ENCODE results near the gene SCGN.

SCGN gene

GRCh38 chr6:25710287-25710686 is 58.3 kb downstream of the SCGN start:
- no peak for TF ChIP-seq MAX (IDR thresholded peaks at IDR 0.05)
- TF ChIP-seq CEBPB (IDR thresholded peaks at IDR 0.05), result no peak
- TF ChIP-seq FOXM1 (IDR thresholded peaks at IDR 0.05; ENCODE audit: borderline replicate concordance, low read depth), result no peak
- no peak for TF ChIP-seq YY1 (IDR thresholded peaks at IDR 0.05; ENCODE audit: low read depth)
- no peak for TF ChIP-seq RAD21 (IDR thresholded peaks at IDR 0.05; ENCODE audit: low read depth)
- no peak for TF ChIP-seq CREB1 (IDR thresholded peaks at IDR 0.05; ENCODE audit: low read depth)
- no peak for TF ChIP-seq USF1 (IDR thresholded peaks at IDR 0.05)
- no peak for TF ChIP-seq REST (IDR thresholded peaks at IDR 0.05; ENCODE audit: low read depth)
- TF ChIP-seq EGR1 (IDR thresholded peaks at IDR 0.05), result no peak
- TF ChIP-seq NFIC (IDR thresholded peaks at IDR 0.05), result no peak
- no peak for TF ChIP-seq TEAD4 (IDR thresholded peaks at IDR 0.05)
- no peak for TF ChIP-seq TAF1 (IDR thresholded peaks at IDR 0.05; ENCODE audit: low read depth)
- no peak for TF ChIP-seq TCF12 (IDR thresholded peaks at IDR 0.05; ENCODE audit: low read depth)
- TF ChIP-seq EP300 (IDR thresholded peaks at IDR 0.05; ENCODE audit: borderline replicate concordance), result no peak
- no peak for TF ChIP-seq ZBTB7A (IDR thresholded peaks at IDR 0.05; ENCODE audit: low read depth)

GRCh38 chr6:25713824-25714223 is 61.8 kb downstream of the SCGN start:
- TF ChIP-seq YY1 (IDR thresholded peaks at IDR 0.05; ENCODE audit: low read depth) (no peak), TEAD4 (IDR thresholded peaks at IDR 0.05) (no peak)

GRCh38 chr6:25714765-25715164 is 62.8 kb downstream of the SCGN start:
- TF ChIP-seq CEBPB (IDR thresholded peaks at IDR 0.05) (no peak), REST (IDR thresholded peaks at IDR 0.05; ENCODE audit: low read depth) (no peak), ZBTB7A (IDR thresholded peaks at IDR 0.05; ENCODE audit: low read depth) (no peak), TEAD4 (IDR thresholded peaks at IDR 0.05) (no peak), EP300 (IDR thresholded peaks at IDR 0.05; ENCODE audit: borderline replicate concordance) (no peak), FOXM1 (IDR thresholded peaks at IDR 0.05; ENCODE audit: borderline replicate concordance, low read depth) (no peak)

GRCh38 chr6:25715794-25716193 is 63.8 kb downstream of the SCGN start:
- TF ChIP-seq ZBTB7A (IDR thresholded peaks at IDR 0.05; ENCODE audit: low read depth) (no peak), TAF1 (IDR thresholded peaks at IDR 0.05; ENCODE audit: low read depth) (no peak), MAX (IDR thresholded peaks at IDR 0.05) (no peak), EGR1 (IDR thresholded peaks at IDR 0.05) (no peak), EP300 (IDR thresholded peaks at IDR 0.05; ENCODE audit: borderline replicate concordance) (no peak), REST (IDR thresholded peaks at IDR 0.05; ENCODE audit: low read depth) (no peak), YY1 (IDR thresholded peaks at IDR 0.05; ENCODE audit: low read depth) (no peak), TCF12 (IDR thresholded peaks at IDR 0.05; ENCODE audit: low read depth) (no peak), CREB1 (IDR thresholded peaks at IDR 0.05; ENCODE audit: low read depth) (no peak), RAD21 (IDR thresholded peaks at IDR 0.05; ENCODE audit: low read depth) (no peak), USF1 (IDR thresholded peaks at IDR 0.05) (no peak), TEAD4 (IDR thresholded peaks at IDR 0.05) (no peak), NFIC (IDR thresholded peaks at IDR 0.05) (no peak), FOXM1 (IDR thresholded peaks at IDR 0.05; ENCODE audit: borderline replicate concordance, low read depth) (no peak), CEBPB (IDR thresholded peaks at IDR 0.05) (no peak)
